ENCODE measurements around the gene KIAA0825. TPM values are rescaled to one million over a fixed set of nuclear protein-coding genes. Genes with fewer than 3 reads are reported as not detected.

Gene KIAA0825
- total and polyA plus RNA-seq, 2 of the 8 experiments (the other 6 are each of a cell fraction or from before 2014, with no cell fraction given), result 0.60 to 1.0 TPM

DNA sequence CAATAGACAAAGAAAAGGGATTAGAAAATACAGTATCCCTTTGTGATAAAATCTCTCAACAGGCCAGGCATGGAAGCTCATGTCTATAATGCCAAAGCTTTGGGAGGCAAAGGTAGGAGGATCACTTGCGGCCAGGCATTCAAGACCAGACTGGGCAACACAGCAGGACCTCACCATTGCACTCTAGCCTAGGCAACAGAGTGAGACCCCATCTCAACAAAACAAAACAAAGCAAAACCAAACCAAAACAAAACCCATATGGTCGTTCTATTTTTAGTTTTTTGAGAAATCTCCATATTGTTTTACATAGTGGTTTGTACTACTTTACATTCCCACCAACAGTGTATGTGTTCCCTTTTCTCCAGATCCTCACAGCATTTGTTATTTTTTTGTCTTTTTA, 193.0 kb downstream of the KIAA0825 start:
- Histone ChIP-seq H4K5ac (ENCODE audit: insufficient read length, low read depth, low read length) (no peak overlapping the region), H2BK5ac (ENCODE audit: low read depth, low read length) (no peak overlapping the region), H2BK15ac (ENCODE audit: low read length) (no peak overlapping the region), H3K4ac (replicated peaks; ENCODE audit: insufficient read length, low read depth, low read length) (no peak overlapping the region), H3K79me2 (ENCODE audit: control insufficient read depth in 1 of 2, insufficient read depth in 2 of 2, low read length in 2 of 2) (no peaks in the 10 kb centered on the region), H3K4me3 (ENCODE audit: extremely low read depth in 1 of 4, insufficient read depth in 2 of 4, low read depth in 3 of 4, low read length in 4 of 4) (no peak overlapping the region), H3K9ac (replicated peaks in 1 of 4; ENCODE audit: extremely low read depth in 1 of 4, low read depth in 3 of 4, low read length in 3 of 4) (no peak overlapping the region), H3K36me3 (ENCODE audit: control insufficient read depth in 2 of 4, insufficient read depth in 4 of 4, low read length in 3 of 4) (no peaks in the 10 kb centered on the region), H3K4me1 (replicated peaks in 1 of 4; ENCODE audit: control insufficient read depth in 3 of 4, insufficient read depth in 4 of 4, low read length in 3 of 4) (no peaks in the 10 kb centered on the region; a peak in 1 of 7 replicates), H2AK5ac (ENCODE audit: low read depth, low read length) (no peak overlapping the region), H3K23ac (ENCODE audit: insufficient read length) (no peak overlapping the region), H3K27me3 (replicated peaks in 1 of 4; ENCODE audit: control insufficient read depth in 3 of 4, extremely low read depth in 1 of 4, insufficient read depth in 3 of 4, low read length in 3 of 4) (no peaks in the 10 kb centered on the region), H3K23me2 (ENCODE audit: low read depth, low read length) (no peaks in the 10 kb centered on the region; the same call in 1 of the 2 replicates), H4K91ac (replicated peaks; ENCODE audit: insufficient read length, low read length) (no peak overlapping the region), H3K14ac (ENCODE audit: insufficient read length) (no peak overlapping the region), H3K4me2 (ENCODE audit: insufficient read depth in 1 of 2, low read depth in 2 of 2, low read length in 2 of 2) (no peak overlapping the region), H3K79me1 (ENCODE audit: low read depth, low read length) (no peaks in the 10 kb centered on the region), H2BK20ac (ENCODE audit: low read length) (no peak overlapping the region), H3K56ac (replicated peaks; ENCODE audit: insufficient read length, low read depth, low read length) (no peak overlapping the region), H4K8ac (ENCODE audit: extremely low read depth, insufficient read depth, low read length) (no peak overlapping the region), H2BK12ac (ENCODE audit: low read depth, low read length) (no peak overlapping the region), H2BK120ac (replicated peaks; ENCODE audit: low read depth, low read length) (no peak overlapping the region), H3K27ac (ENCODE audit: low read depth, low read length) (no peak overlapping the region), H2AFZ (ENCODE audit: low read length) (no peak overlapping the region), H3K9me3 (ENCODE audit: insufficient read depth in 2 of 2, low read depth in 1 of 2, low read length in 1 of 2) (no peaks in the 10 kb centered on the region), H3K18ac (ENCODE audit: extremely low read depth, low read length) (no peak overlapping the region), H4K20me1 (replicated peaks in 1 of 2; ENCODE audit: control insufficient read depth in 1 of 2, insufficient read depth in 2 of 2, low read length in 2 of 2) (no peaks in the 10 kb centered on the region)
- ChIA-PET CTCF (ENCODE audit: partially characterized antibody) (no interaction called here), POLR2A (ENCODE audit: partially characterized antibody) (interaction anchor here (0.6 to 1.2 kb wide), 2 partner anchors 63 to 291 kb away, joined by 3 read pairs; no protein-coding TSS in a partner anchor)
- no peak for DNase-seq (ENCODE audit: low read depth in 1 of 2, low spot score in 2 of 2)
- FAIRE-seq, result no peak
- 93% methylated on average over 2 of the region's 2 CpGs; no CpG with 5 or more reads in 1 of the 2 experiments for WGBS, 2 experiments (ENCODE audit: extremely low coverage in 1 of 2, insufficient coverage in 1 of 2, insufficient read length in 1 of 2, insufficient replicate concordance in 2 of 2, low coverage in 1 of 2, low lambda C conversion rate in 2 of 2, missing lambda C conversion rate in 1 of 2)
- TF ChIP-seq NANOG (IDR thresholded peaks at IDR 0.05; ENCODE audit: insufficient read depth, low read depth, low read length, poor library complexity, severe bottlenecking) (no peak), YY1 (IDR thresholded peaks at IDR 0.05; ENCODE audit: low read depth, low read length) (no peak), BRCA1 (IDR thresholded peaks at IDR 0.05; ENCODE audit: low read depth, low read length) (no peak), BACH1 (IDR thresholded peaks at IDR 0.05; ENCODE audit: low read length) (no peak), TCF12 (IDR thresholded peaks at IDR 0.05; ENCODE audit: low read depth, low read length) (no peak), ASH2L (IDR thresholded peaks at IDR 0.05; ENCODE audit: low read length) (no peak), POU5F1 (IDR thresholded peaks at IDR 0.05; ENCODE audit: low read depth, low read length) (no peak), SIN3A (conservative IDR thresholded peaks at IDR 0.05 in 1 of 2, IDR thresholded peaks at IDR 0.05 in 1 of 2; ENCODE audit: low read depth in 1 of 2, low read length in 2 of 2) (no peak), NRF1 (IDR thresholded peaks at IDR 0.05; ENCODE audit: low read depth, low read length) (no peak), KDM5A (IDR thresholded peaks at IDR 0.05; ENCODE audit: low read length) (no peak)
- TF ChIP-seq, protein P1, sequence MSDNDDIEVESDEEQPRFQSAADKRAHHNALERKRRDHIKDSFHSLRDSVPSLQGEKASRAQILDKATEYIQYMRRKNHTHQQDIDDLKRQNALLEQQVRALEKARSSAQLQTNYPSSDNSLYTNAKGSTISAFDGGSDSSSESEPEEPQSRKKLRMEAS (IDR thresholded peaks at IDR 0.05), result no peak
